BE2C (cell line): ENCODE measurements around the gene MTR.

ENCODE experiments used
- DNase-seq: peaks from one replicate; pipeline ENCODE4 v3.0.0-alpha.2; 2020
- H3K27me3 ChIP-seq: fragments of 250-450 bp; sonication (Bioruptor Pico); 2 replicates; pipeline ENCODE4 v1.5.1; 2020; ENCODE audit warnings: mild to moderate bottlenecking
- H3K36me3 ChIP-seq: fragments of 250-450 bp; sonication (Bioruptor Pico); 2 replicates; pipeline ENCODE4 v1.5.1; 2020; ENCODE audit warnings: mild to moderate bottlenecking
- H3K4me1 ChIP-seq: fragments of 250-450 bp; sonication (Bioruptor Pico); 2 replicates; pipeline ENCODE4 v1.5.1; 2020
- H3K4me3 ChIP-seq: 2 replicates; pipeline ENCODE4 v1.5.1; 2011; ENCODE audit warnings: low read depth, low read length
- H3K9me3 ChIP-seq: fragments of 250-450 bp; sonication (Bioruptor Pico); 2 replicates; pipeline ENCODE4 v1.5.1; 2020
- CTCF ChIP-seq: IDR thresholded peaks from 2 replicates; pipeline ENCODE4 v1.5.1; 2012; ENCODE audit warnings: mild to moderate bottlenecking, low read depth, low read length

The MTR gene

GRCh38 chr1:236786453-236786852, 8.6 kb upstream of the MTR start:
- Histone ChIP-seq H3K36me3 (no peaks in the 10 kb centered on the region), H3K4me3 (no peak overlapping the region), H3K9me3 (no peaks in the 10 kb centered on the region), H3K27me3 (no peaks in the 10 kb centered on the region; the same call in 1 of the 2 replicates), H3K4me1 (no peaks in the 10 kb centered on the region)
- no peak for TF ChIP-seq CTCF
- no peak for DNase-seq

GRCh38 chr1:236794585-236795034, 482 bp upstream of the MTR start:
- peak overlapping the region; percentile 91 for H3K4me3 ChIP-seq
- DNase-seq: no peak
- H3K4me1 ChIP-seq: no peaks in the 10 kb centered on the region
- H3K27me3 ChIP-seq: no peaks in the 10 kb centered on the region
- H3K9me3 ChIP-seq: no peaks in the 10 kb centered on the region
- no peaks in the 10 kb centered on the region for H3K36me3 ChIP-seq
- TF ChIP-seq CTCF: no peak

GRCh38 chr1:236795757-236796667, 920 bp downstream of the MTR start:
- Histone ChIP-seq H3K4me1 (no peaks in the 10 kb centered on the region), H3K4me3 (peak overlapping the region; percentile 91), H3K36me3 (no peaks in the 10 kb centered on the region), H3K9me3 (no peaks in the 10 kb centered on the region), H3K27me3 (no peaks in the 10 kb centered on the region)
- no peak for DNase-seq
- TF ChIP-seq CTCF: no peak

GRCh38 chr1:236799001-236799400, 3.9 kb downstream of the MTR start:
- H3K4me1 ChIP-seq: no peaks in the 10 kb centered on the region
- H3K27me3 ChIP-seq: no peaks in the 10 kb centered on the region
- no peaks in the 10 kb centered on the region for H3K9me3 ChIP-seq
- TF ChIP-seq CTCF: no peak
- no peak for DNase-seq
- H3K4me3 ChIP-seq: no peak overlapping the region
- peaks cover 8% of the 10 kb centered on the region; the same call in 1 of the 2 replicates for H3K36me3 ChIP-seq

GRCh38 chr1:236800002-236800620, 5.0 kb downstream of the MTR start:
- no peak for DNase-seq
- Histone ChIP-seq H3K27me3 (no peaks in the 10 kb centered on the region), H3K4me1 (no peaks in the 10 kb centered on the region), H3K9me3 (no peaks in the 10 kb centered on the region), H3K4me3 (no peak overlapping the region), H3K36me3 (peaks cover 9% of the 10 kb centered on the region; the same call in 1 of the 2 replicates)
- no peak for TF ChIP-seq CTCF

GRCh38 chr1:236800623-236801022, 5.5 kb downstream of the MTR start:
- H3K9me3 ChIP-seq: no peaks in the 10 kb centered on the region
- no peaks in the 10 kb centered on the region for H3K27me3 ChIP-seq
- DNase-seq: no peak
- H3K36me3 ChIP-seq: peaks cover 9% of the 10 kb centered on the region; the same call in 1 of the 2 replicates
- H3K4me1 ChIP-seq: no peaks in the 10 kb centered on the region
- no peak for TF ChIP-seq CTCF
- H3K4me3 ChIP-seq: no peak overlapping the region
